HCT116 (cell line): ENCODE measurements around the gene AGK. TPM values are rescaled to one million over a fixed set of nuclear protein-coding genes. Genes with fewer than 3 reads are reported as not detected.

ENCODE experiments used
- ATAC-seq: fragments of 200-7000 bp; cut with Tn5 transposase; 2 replicates; pipeline ENCODE4 v1.9.1; 2020; ENCODE audit warnings: mild to moderate bottlenecking, moderate library complexity
- BruUV-seq: library from RNA; stranded (reverse); fragments of 400-500 nt; replicated peaks from 2 replicates; lab custom pipeline; 2021; lab: Mats Ljungman, UMichigan
- CTCF ChIA-PET: fragments of 300-600 bp; sonication (Branson Sonifier 250); formaldehyde crosslinking; loops from one replicate; lab custom pipeline; 2021; ENCODE audit warnings: antibody characterized with exemption; lab: Charles Lee
- POLR2A ChIA-PET: fragments of 300-600, 350-600 bp; sonication (Branson Sonifier 250); formaldehyde crosslinking; loops from one replicate; lab custom pipeline; 2021; ENCODE audit warnings: antibody characterized with exemption; lab: Charles Lee
- RAD21 ChIA-PET, 2 experiments: fragments of 300-600 bp; sonication (Branson Sonifier 250); formaldehyde crosslinking; loops; one replicate each; lab custom pipeline; 2023; ENCODE audit warnings: low total read pairs in 2 of 2; ENCODE audit not compliant: uncharacterized antibody in 2 of 2, unreplicated experiment in 2 of 2, low non-redundant PET in 1 of 2; lab: Charles Lee
- DNase-seq: peaks from one replicate; pipeline ENCODE4 v3.0.0-alpha.2; 2010; ENCODE audit warnings: low read depth, low spot score
- H2AFZ ChIP-seq: fragments of 200-600 bp; shearing (Covaris generic), sonication (generic); 2 replicates; pipeline ENCODE4 v1.6.1; 2017; ENCODE audit warnings: low read depth, mixed run types, mixed read lengths, antibody characterized with exemption, low read length; ENCODE audit not compliant: poor library complexity, severe bottlenecking
- H3K27ac ChIP-seq: 2 replicates; pipeline ENCODE4 v1.5.1; 2012; ENCODE audit warnings: low read depth, low read length
- H3K27me3 ChIP-seq: fragments of 200-600 bp; sonication (generic); 2 replicates; pipeline ENCODE4 v1.6.1; 2016; ENCODE audit warnings: mixed run types, low read length, mixed read lengths; ENCODE audit not compliant: insufficient read depth
- H3K36me3 ChIP-seq, 2 experiments: fragments of 200-500 bp in 1 of 2; fragments of 200-600 bp in 1 of 2; sonication (Bioruptor generic) in 1 of 2; sonication (generic) in 1 of 2; 2 replicates each; pipeline versions ENCODE4 v1.5.1 to v1.6.1; 2014 to 2016; ENCODE audit warnings: low read length in 2 of 2, inconsistent platforms in 1 of 2, mixed read lengths in 1 of 2, mixed run types in 1 of 2; ENCODE audit not compliant: insufficient read depth in 2 of 2, control insufficient read depth in 1 of 2
- H3K4me1 ChIP-seq, 2 experiments: fragments of 200-600 bp in 1 of 2; sonication (generic) in 1 of 2; 2 replicates each; pipeline versions ENCODE4 v1.5.1 to v1.6.1; 2012 to 2017; ENCODE audit warnings: low read length in 2 of 2, inconsistent platforms in 1 of 2, mild to moderate bottlenecking in 1 of 2, mixed read lengths in 1 of 2, mixed run types in 1 of 2, moderate library complexity in 1 of 2; ENCODE audit not compliant: insufficient read depth in 2 of 2, control insufficient read depth in 1 of 2
- H3K4me2 ChIP-seq: fragments of 200-600 bp; sonication (generic); 2 replicates; pipeline ENCODE4 v1.6.1; 2017; ENCODE audit warnings: mixed run types, low read length, mixed read lengths
- H3K4me3 ChIP-seq, 2 experiments: fragments of 200-600 bp in 1 of 2; sonication (generic) in 1 of 2; replicated peaks in 1 of 2; 2 replicates each; pipeline ENCODE4 v1.5.1; 2011 to 2016; ENCODE audit warnings: low read length in 2 of 2, control low read depth in 1 of 2, low read depth in 1 of 2, mild to moderate bottlenecking in 1 of 2, mixed read lengths in 1 of 2, mixed run types in 1 of 2
- H3K79me2 ChIP-seq: fragments of 200-600 bp; sonication (generic); 2 replicates; pipeline ENCODE4 v1.6.1; 2017; ENCODE audit warnings: mild to moderate bottlenecking, mixed run types, low read length, moderate library complexity, mixed read lengths; ENCODE audit not compliant: insufficient read depth
- H3K9ac ChIP-seq: fragments of 200-600 bp; sonication (generic); 2 replicates; pipeline ENCODE4 v1.6.1; 2016; ENCODE audit warnings: low read length, mixed read lengths
- H3K9me2 ChIP-seq: fragments of 200-600 bp; sonication (generic), shearing (Covaris generic); 2 replicates; pipeline ENCODE4 v1.6.1; 2017; ENCODE audit warnings: mixed run types, mild to moderate bottlenecking, moderate library complexity; ENCODE audit not compliant: insufficient read depth
- H3K9me3 ChIP-seq, 2 experiments: fragments of 200-500 bp in 1 of 2; fragments of 200-600 bp in 1 of 2; sonication (Bioruptor generic) in 1 of 2; sonication (generic) in 1 of 2; 2 replicates each; pipeline ENCODE4 v1.6.1; 2014 to 2017; ENCODE audit warnings: low read length in 2 of 2, mixed read lengths in 2 of 2, inconsistent platforms in 1 of 2, low read depth in 1 of 2, mild to moderate bottlenecking in 1 of 2, mixed run types in 1 of 2, moderate library complexity in 1 of 2; ENCODE audit not compliant: control insufficient read depth in 1 of 2, insufficient read depth in 1 of 2
- H4K20me1 ChIP-seq: fragments of 200-600 bp; sonication (generic), shearing (Covaris generic); 2 replicates; pipeline ENCODE4 v1.6.1; 2017; ENCODE audit warnings: mixed run types, mild to moderate bottlenecking, moderate library complexity; ENCODE audit not compliant: insufficient read depth
- CBX3 ChIP-seq: IDR thresholded peaks from 2 replicates; pipeline ENCODE4 v1.6.1; 2012; ENCODE audit warnings: low read depth
- CEBPB ChIP-seq: IDR thresholded peaks from 2 replicates; pipeline ENCODE4 v1.6.1; 2012; ENCODE audit warnings: low read depth
- EZH2 ChIP-seq: fragments of 200-600 bp; sonication (generic); IDR thresholded peaks from 2 replicates; pipeline ENCODE4 v1.6.1; 2017; ENCODE audit warnings: antibody characterized with exemption, mixed run types
- EZH2phosphoT487 ChIP-seq: fragments of 200-600 bp; IDR thresholded peaks from 2 replicates; pipeline ENCODE4 v1.6.1; 2018; ENCODE audit warnings: antibody characterized with exemption, borderline replicate concordance
- FOSL1 ChIP-seq: IDR thresholded peaks from 2 replicates; pipeline ENCODE4 v1.6.1; 2012; ENCODE audit warnings: low read depth
- JUND ChIP-seq: IDR thresholded peaks from 2 replicates; pipeline ENCODE4 v1.6.1; 2012
- POLR2A ChIP-seq: IDR thresholded peaks from 2 replicates; pipeline ENCODE4 v1.7.0; 2011; ENCODE audit warnings: borderline replicate concordance; ENCODE audit not compliant: insufficient read depth, insufficient read length; ENCODE audit errors: extremely low read depth
- RAD21 ChIP-seq: IDR thresholded peaks from 2 replicates; pipeline ENCODE4 v1.6.1; 2012; ENCODE audit warnings: low read depth, mild to moderate bottlenecking
- SIN3A ChIP-seq: IDR thresholded peaks from 2 replicates; pipeline ENCODE4 v1.6.1; 2012; ENCODE audit warnings: low read depth
- intact Hi-C: fragments of 100-400 bp; cut with micrococcal nuclease; formaldehyde crosslinking; loops from 2 replicates; pipeline ENCODE4 v1.10.0; 2022
- total RNA-seq: library from RNA; stranded (reverse); gene quantifications from one replicate; pipeline ENCODE4 v1.2.1, GENCODE V29; 2021; ENCODE audit not compliant: unreplicated experiment
- TF ChIP-seq, protein P1 (sequence below): IDR thresholded peaks from 2 replicates; pipeline ENCODE4 v1.6.1; 2011; ENCODE audit warnings: mild to moderate bottlenecking, low read length, moderate library complexity; ENCODE audit not compliant: insufficient replicate concordance; ENCODE audit errors: extremely low read depth
- TF ChIP-seq, protein P2 (sequence below): IDR thresholded peaks from 2 replicates; pipeline ENCODE4 v1.6.1; 2012
- TF ChIP-seq, protein P3 (sequence below): IDR thresholded peaks from 2 replicates; pipeline ENCODE4 v1.6.1; 2012; ENCODE audit warnings: low read depth

Gene AGK
- total RNA-seq, 1 experiment from 2014 or later: 36.3 TPM

DNA sequence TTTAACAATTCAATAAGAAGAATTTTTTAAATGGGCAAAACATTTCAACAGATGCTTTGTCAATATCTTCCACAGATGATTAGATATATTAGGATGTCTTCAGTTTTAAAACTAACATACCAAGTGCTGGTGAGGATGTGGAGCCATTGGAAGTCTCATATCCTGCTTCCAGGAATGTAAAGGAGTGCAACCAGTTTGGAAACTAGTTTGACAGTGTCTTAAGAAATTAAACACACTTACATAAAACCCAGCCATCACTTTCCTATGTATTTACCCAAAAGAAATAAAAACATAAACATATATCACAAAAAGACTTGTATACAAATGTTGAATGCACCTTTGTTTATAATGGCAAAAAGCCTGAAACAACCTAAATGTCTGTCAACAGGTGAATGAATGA lies 13.3 kb upstream of the AGK start:
- Histone ChIP-seq H4K20me1 (no peaks in the 10 kb centered on the region), H3K9ac (no peak overlapping the region), H3K79me2 (no peaks in the 10 kb centered on the region), H3K36me3 (no peaks in the 10 kb centered on the region), H3K9me2 (no peaks in the 10 kb centered on the region), H3K27ac (no peak overlapping the region), H2AFZ (no peak overlapping the region), H3K4me3 (no peak overlapping the region), H3K4me1 (no peaks in the 10 kb centered on the region), H3K9me3 (no peaks in the 10 kb centered on the region), H3K27me3 (peaks cover 34% of the 10 kb centered on the region), H3K4me2 (no peak overlapping the region)
- BruUV-seq: no TSS peak
- intact Hi-C loops: loop anchor here (10.0 kb wide), 1 partner anchor 273 kb away; no protein-coding TSS in a partner anchor
- CTCF ChIA-PET: no interaction called here
- ATAC-seq (no peak), DNase-seq (no peak)
- RAD21 ChIA-PET: no interaction called here
- TF ChIP-seq, protein P1, sequence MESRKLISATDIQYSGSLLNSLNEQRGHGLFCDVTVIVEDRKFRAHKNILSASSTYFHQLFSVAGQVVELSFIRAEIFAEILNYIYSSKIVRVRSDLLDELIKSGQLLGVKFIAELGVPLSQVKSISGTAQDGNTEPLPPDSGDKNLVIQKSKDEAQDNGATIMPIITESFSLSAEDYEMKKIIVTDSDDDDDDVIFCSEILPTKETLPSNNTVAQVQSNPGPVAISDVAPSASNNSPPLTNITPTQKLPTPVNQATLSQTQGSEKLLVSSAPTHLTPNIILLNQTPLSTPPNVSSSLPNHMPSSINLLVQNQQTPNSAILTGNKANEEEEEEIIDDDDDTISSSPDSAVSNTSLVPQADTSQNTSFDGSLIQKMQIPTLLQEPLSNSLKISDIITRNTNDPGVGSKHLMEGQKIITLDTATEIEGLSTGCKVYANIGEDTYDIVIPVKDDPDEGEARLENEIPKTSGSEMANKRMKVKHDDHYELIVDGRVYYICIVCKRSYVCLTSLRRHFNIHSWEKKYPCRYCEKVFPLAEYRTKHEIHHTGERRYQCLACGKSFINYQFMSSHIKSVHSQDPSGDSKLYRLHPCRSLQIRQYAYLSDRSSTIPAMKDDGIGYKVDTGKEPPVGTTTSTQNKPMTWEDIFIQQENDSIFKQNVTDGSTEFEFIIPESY: no peak
- TF ChIP-seq, protein P2, sequence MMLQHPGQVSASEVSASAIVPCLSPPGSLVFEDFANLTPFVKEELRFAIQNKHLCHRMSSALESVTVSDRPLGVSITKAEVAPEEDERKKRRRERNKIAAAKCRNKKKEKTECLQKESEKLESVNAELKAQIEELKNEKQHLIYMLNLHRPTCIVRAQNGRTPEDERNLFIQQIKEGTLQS: no peak
- TF ChIP-seq CEBPB (no peak), RAD21 (no peak), EZH2 (no peak), SIN3A (no peak), FOSL1 (no peak), JUND (no peak), POLR2A (no peak), EZH2phosphoT487 (no peak), CBX3 (no peak)
- TF ChIP-seq, protein P3, sequence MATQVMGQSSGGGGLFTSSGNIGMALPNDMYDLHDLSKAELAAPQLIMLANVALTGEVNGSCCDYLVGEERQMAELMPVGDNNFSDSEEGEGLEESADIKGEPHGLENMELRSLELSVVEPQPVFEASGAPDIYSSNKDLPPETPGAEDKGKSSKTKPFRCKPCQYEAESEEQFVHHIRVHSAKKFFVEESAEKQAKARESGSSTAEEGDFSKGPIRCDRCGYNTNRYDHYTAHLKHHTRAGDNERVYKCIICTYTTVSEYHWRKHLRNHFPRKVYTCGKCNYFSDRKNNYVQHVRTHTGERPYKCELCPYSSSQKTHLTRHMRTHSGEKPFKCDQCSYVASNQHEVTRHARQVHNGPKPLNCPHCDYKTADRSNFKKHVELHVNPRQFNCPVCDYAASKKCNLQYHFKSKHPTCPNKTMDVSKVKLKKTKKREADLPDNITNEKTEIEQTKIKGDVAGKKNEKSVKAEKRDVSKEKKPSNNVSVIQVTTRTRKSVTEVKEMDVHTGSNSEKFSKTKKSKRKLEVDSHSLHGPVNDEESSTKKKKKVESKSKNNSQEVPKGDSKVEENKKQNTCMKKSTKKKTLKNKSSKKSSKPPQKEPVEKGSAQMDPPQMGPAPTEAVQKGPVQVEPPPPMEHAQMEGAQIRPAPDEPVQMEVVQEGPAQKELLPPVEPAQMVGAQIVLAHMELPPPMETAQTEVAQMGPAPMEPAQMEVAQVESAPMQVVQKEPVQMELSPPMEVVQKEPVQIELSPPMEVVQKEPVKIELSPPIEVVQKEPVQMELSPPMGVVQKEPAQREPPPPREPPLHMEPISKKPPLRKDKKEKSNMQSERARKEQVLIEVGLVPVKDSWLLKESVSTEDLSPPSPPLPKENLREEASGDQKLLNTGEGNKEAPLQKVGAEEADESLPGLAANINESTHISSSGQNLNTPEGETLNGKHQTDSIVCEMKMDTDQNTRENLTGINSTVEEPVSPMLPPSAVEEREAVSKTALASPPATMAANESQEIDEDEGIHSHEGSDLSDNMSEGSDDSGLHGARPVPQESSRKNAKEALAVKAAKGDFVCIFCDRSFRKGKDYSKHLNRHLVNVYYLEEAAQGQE: no peak
- POLR2A ChIA-PET: no interaction called here
